ENCODE measurements around the gene RCC1.

GRCh38 chr1:28580722-28581530 lies 75.1 kb downstream of the RCC1 start:
- TF ChIP-seq CTCF (conservative IDR thresholded peaks at IDR 0.05; ENCODE audit: low read depth, low read length) (peak; percentile 36; the same call in 1 of the 2 replicates), EZH2 (IDR thresholded peaks at IDR 0.05; ENCODE audit: low read length, unreplicated experiment) (no peak)
